Measurements from ENCODE around the gene NMRK2.
"Not testable (repeated sequence)": the region's sequence is repeated elsewhere in the genome, so short reads cannot be mapped to it uniquely, and the experiment has no call there.

NMRK2 gene

GRCh38 chr19:3936506-3937442, 3.9 kb downstream of the NMRK2 start:
- FAIRE-seq: no peak

GRCh38 chr19:3938300-3938950, 5.6 kb downstream of the NMRK2 start:
- not testable (repeated sequence) for FAIRE-seq

DNA sequence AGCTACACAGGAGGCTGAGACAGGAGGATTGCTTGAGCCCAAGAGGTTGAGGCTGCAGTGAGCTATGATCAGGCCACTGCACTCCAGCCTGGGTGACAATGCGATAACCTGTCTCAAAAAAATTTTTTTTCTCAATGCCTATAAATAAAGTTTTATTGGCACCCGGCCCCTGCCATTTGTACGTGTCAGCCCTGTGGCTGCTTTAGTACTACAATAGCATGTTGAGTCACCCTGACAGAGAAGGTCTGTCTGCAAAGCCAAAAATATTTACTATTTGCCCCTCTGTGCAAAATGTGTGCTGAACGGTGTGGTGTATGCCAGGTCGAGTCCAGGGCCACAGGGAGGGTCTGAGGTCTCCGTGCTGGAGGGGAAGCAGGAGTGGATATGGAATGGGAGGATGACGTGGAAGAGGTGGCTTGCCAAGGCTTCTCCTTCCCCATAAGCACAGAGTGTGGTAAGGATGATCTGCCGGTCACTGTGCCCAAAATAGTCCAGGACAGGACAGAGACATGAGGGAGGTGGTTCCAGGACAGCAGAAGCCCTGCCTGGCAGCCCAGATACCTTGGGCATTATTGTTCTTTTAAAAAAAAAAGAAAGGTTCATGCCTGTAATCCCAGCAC, 10.0 kb downstream of the NMRK2 start:
- FAIRE-seq: no peak

DNA sequence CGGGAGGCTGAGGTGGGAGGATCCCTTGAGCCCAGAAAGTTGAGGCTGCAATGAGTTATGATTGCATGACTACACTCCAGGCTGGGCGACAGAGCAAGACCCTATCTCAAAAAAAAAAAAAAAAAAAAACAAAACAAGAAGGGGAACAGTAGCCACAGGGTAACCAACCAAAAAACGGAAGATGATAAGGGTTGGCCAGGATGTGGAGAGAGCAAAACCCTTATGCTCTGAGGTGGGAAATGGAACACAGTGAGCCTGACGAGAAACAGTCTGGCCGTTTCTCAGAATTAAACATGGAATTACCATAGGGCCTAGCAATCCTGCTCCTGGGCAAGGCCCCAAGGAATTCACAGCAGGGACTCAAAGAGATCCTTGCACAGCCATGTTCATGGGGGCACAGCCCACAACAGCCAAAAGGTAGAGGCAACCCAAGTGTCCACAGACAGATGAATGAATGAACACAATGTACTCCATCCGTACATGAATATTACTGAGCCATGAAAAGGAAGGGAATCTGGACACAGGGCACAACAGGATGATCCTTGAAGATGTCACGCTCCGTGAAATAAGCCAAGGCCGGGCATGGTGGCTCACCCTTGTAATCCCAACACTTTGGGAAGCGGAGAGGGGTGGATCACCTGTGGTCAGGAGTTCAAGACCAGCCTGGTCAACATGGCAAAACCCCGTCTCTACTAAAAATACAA, 11.3 kb downstream of the NMRK2 start:
- FAIRE-seq: no peak

GRCh38 chr19:3945838-3946237, 13.0 kb downstream of the NMRK2 start:
- no peak for FAIRE-seq

- not testable (repeated sequence) for FAIRE-seq
Observed at GRCh38 chr19:3947316-3947933, 14.6 kb downstream of the NMRK2 start.

- no peak for FAIRE-seq
Observed at GRCh38 chr19:3949294-3949693, 16.4 kb downstream of the NMRK2 start.

GRCh38 chr19:3949997-3950859, 17.4 kb downstream of the NMRK2 start:
- FAIRE-seq: no peak

GRCh38 chr19:3950871-3951861, 18.3 kb downstream of the NMRK2 start:
- FAIRE-seq: no peak

- not testable (repeated sequence) for FAIRE-seq
Observed at GRCh38 chr19:3952755-3953276, 19.9 kb downstream of the NMRK2 start.

- FAIRE-seq: no peak
Observed at GRCh38 chr19:3954107-3954506, 21.2 kb downstream of the NMRK2 start.

- not testable (repeated sequence) for FAIRE-seq
Observed at GRCh38 chr19:3955276-3955675, 22.4 kb downstream of the NMRK2 start.

GRCh38 chr19:3955688-3956087, 22.8 kb downstream of the NMRK2 start:
- no peak for FAIRE-seq

- no peak for FAIRE-seq
Observed at GRCh38 chr19:3958836-3959765, 26.2 kb downstream of the NMRK2 start.

GRCh38 chr19:3959766-3960131, 26.9 kb downstream of the NMRK2 start:
- no peak for FAIRE-seq

DNA sequence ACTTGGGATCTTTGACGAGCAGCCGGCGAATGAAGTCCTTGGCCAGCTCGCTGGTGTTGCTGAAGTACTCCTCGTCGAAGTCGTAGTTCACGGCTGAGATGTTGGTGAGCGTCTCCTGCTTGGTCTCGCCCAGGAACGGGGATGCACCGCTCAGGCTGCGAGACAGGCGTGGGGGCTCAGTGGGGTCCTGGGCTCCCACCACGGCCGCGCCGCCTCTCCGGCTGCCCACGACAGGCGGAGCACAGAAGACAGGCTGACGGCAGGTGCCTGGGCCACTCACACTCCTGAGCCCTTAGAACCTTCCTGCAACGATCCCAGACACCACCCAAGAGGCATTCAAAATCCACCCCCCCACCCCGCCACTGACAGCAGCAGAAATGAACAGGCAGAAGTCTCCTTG, 28.1 kb downstream of the NMRK2 start:
- no peak for FAIRE-seq

- FAIRE-seq: no peak
Observed at GRCh38 chr19:3963458-3964255, 30.8 kb downstream of the NMRK2 start.

Measured in A204.1 (cell line).